ENCODE data around the gene PKP4.
"Not testable (repeated sequence)": the region's sequence is repeated elsewhere in the genome, so short reads cannot be mapped to it uniquely, and the experiment has no call there.

Gene PKP4

GRCh38 chr2:158456309-158457066, at the start of gene PKP4, which contains the start of gene CCDC148:
PKP4 (plus strand) TSS chr2:158456952; CDS start chr2:158533185, 76,233 bp downstream.
CCDC148 (minus strand) TSS chr2:158456753; CDS start chr2:158456439, 314 bp downstream.
- DNase-seq (ENCODE audit: low read depth in 4 of 4, low spot score in 1 of 4) = peak; percentile 61 to 84 (median 71)

- no peak for DNase-seq (ENCODE audit: low read depth in 4 of 4, low spot score in 1 of 4)
Measured at GRCh38 chr2:158407031-158407430, 49.7 kb upstream of the PKP4 start.

- DNase-seq (ENCODE audit: low read depth in 4 of 4, low spot score in 1 of 4) = no peak
Measured at GRCh38 chr2:158410132-158410531, 46.6 kb upstream of the PKP4 start.

- no peak for DNase-seq (ENCODE audit: low read depth in 4 of 4, low spot score in 1 of 4)
Measured at GRCh38 chr2:158411748-158412147, 45.0 kb upstream of the PKP4 start.

- DNase-seq (ENCODE audit: low read depth in 4 of 4, low spot score in 1 of 4) = no peak
Measured at GRCh38 chr2:158412206-158412605, 44.5 kb upstream of the PKP4 start.

- DNase-seq (ENCODE audit: low read depth in 4 of 4, low spot score in 1 of 4) = no peak
Measured at GRCh38 chr2:158413581-158413980, 43.2 kb upstream of the PKP4 start.

- DNase-seq (ENCODE audit: low read depth in 4 of 4, low spot score in 1 of 4) = no peak
Measured at GRCh38 chr2:158414538-158414937, 42.2 kb upstream of the PKP4 start.

- DNase-seq (ENCODE audit: low read depth in 4 of 4, low spot score in 1 of 4) = no peak
Measured at GRCh38 chr2:158432117-158432516, 24.6 kb upstream of the PKP4 start.

- DNase-seq (ENCODE audit: low read depth in 4 of 4, low spot score in 1 of 4) = not testable (repeated sequence)
Measured at GRCh38 chr2:158433716-158434115, 23.0 kb upstream of the PKP4 start.

GRCh38 chr2:158439062-158439461, 17.7 kb upstream of the PKP4 start:
- DNase-seq (ENCODE audit: low read depth in 4 of 4, low spot score in 1 of 4) = not testable (repeated sequence)

- no peak for DNase-seq (ENCODE audit: low read depth in 4 of 4, low spot score in 1 of 4)
Measured at GRCh38 chr2:158443606-158444005, 13.1 kb upstream of the PKP4 start.

- peak; percentile 20 to 32 (median 26) for DNase-seq (ENCODE audit: low read depth in 4 of 4, low spot score in 1 of 4)
Measured at GRCh38 chr2:158457092-158457825, 507 bp downstream of the PKP4 start.

- DNase-seq (ENCODE audit: low read depth in 4 of 4, low spot score in 1 of 4) = peak; percentile 18 to 40 (median 28)
Measured at GRCh38 chr2:158457826-158458616, 1.3 kb downstream of the PKP4 start.

GRCh38 chr2:158458617-158458920, 1.8 kb downstream of the PKP4 start:
- DNase-seq (ENCODE audit: low read depth in 4 of 4, low spot score in 1 of 4) = no peak

GRCh38 chr2:158459161-158460003, 2.6 kb downstream of the PKP4 start:
- no peak for DNase-seq (ENCODE audit: low read depth in 4 of 4, low spot score in 1 of 4)

GRCh38 chr2:158460632-158461297, 4.0 kb downstream of the PKP4 start:
- DNase-seq (ENCODE audit: low read depth in 4 of 4, low spot score in 1 of 4) = no peak

GRCh38 chr2:158463496-158464095, 6.8 kb downstream of the PKP4 start:
- no peak for DNase-seq (ENCODE audit: low read depth in 4 of 4, low spot score in 1 of 4)

GRCh38 chr2:158464426-158465281, 7.9 kb downstream of the PKP4 start:
- no peak for DNase-seq (ENCODE audit: low read depth in 4 of 4, low spot score in 1 of 4)

- DNase-seq (ENCODE audit: low read depth in 4 of 4, low spot score in 1 of 4) = no peak
Measured at GRCh38 chr2:158467248-158467647, 10.5 kb downstream of the PKP4 start.

Measured in stimulated activated CD4-positive, alpha-beta T cell treated with anti-CD3 and anti-CD28 coated beads, Interleukin-1b, Interleukin-23, amount 100 ng/mL, for 24 hours (primary cell).